Skin epidermis (tissue), 12 donors: Measurements from ENCODE around the gene TMOD1.
"Not testable (repeated sequence)": the region's sequence is repeated elsewhere in the genome, so short reads cannot be mapped to it uniquely, and the experiment has no call there.

Experiments
- H3K27ac ChIP-seq, 21 experiments: fragments of 200-600 bp; sonication (generic) in 11 of 21; one replicate each; pipeline ENCODE4 v1.5.0; 2020; ENCODE audit warnings: mild to moderate bottlenecking in 3 of 21, inconsistent platforms in 2 of 21, moderate library complexity in 2 of 21
- H3K4me3 ChIP-seq, 7 experiments: fragments of 200-600 bp; sonication (generic) in 2 of 7; one replicate each; pipeline ENCODE4 v1.5.0; 2020; ENCODE audit warnings: inconsistent platforms in 2 of 7, mild to moderate bottlenecking in 2 of 7, moderate library complexity in 1 of 7

TMOD1 gene

DNA sequence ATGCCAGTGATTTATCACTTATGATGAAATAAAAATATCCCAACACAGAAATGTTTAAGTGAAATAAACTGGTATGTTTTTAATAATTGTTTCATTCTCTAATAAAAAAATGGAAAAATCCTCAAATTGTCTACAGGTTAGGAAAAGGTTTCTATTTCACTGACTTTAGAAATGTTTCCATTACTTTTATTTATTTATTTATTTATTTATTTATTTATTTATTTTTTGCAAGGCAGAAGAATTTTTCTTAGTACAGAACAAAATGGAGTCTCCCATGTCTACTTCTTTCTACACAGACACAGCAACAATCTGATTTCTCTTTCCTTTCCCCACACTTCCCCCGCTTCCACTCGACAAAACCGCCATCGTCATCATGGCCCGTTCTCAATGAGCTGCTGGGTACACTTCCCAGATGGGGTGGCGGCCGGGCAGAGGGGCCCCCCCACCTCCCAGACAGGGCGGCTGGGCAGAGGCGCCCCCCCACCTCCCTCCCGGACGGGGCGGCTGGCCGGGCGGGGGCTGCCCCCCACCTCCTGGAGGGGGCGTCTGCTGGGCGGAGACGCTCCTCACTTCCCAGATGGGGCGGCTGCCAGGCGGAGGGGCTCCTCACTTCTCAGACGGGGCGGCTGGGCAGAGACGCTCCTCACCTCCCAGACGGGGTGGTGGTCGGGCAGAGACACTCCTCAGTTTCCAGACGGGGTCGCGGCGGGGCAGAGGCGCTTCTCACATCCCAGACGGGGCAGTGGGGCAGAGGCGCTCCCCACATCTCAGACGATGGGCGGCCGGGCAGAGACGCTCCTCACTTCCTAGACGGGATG lies 3.7 kb upstream of the TMOD1 start:
- H3K27ac ChIP-seq, H3K4me3 ChIP-seq: not testable (repeated sequence)

DNA sequence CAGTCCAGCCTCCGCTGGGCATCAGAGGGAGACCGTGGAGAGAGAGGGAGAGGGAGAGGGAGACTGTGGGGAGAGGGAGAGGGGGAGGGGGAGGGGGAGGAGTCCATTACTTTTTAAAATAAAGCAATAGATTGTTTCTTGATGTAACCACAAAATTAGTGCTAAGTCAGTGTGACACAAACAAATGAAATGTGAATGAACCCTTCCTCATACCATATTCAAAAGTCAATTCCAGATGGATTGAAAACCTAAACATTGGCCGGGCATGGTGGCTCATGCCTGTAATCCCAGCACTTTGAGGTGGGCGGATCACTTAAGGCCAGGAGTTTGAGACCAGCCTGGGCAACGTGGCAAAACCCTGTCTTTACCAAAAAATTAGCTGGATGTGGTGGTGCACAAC lies 2.6 kb upstream of the TMOD1 start:
- not testable (repeated sequence) for H3K4me3 ChIP-seq

DNA sequence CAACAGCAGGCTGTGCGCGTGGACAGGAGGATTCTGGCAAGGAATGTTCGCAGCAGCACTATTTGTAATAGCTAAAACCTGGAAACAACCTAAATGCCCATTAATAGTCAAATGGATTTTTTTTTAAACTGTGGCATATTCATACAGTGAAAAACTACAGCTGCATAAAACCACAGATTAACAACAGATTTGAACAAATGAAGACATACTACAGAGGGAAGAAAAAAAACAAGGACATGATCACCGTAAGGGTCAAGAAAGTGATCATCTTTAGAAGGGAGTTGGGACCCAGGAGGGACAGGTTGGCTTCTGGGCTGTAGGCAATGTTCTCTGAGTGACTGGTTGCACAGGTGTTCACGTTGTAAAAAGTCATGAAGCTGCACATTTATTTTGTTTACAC lies 1.2 kb upstream of the TMOD1 start:
- H3K27ac ChIP-seq = no peak overlapping the region
- H3K4me3 ChIP-seq = no peak overlapping the region

More for the DNA sequence above, 2.6 kb upstream of the TMOD1 start:
- not testable (repeated sequence) for H3K27ac ChIP-seq

DNA sequence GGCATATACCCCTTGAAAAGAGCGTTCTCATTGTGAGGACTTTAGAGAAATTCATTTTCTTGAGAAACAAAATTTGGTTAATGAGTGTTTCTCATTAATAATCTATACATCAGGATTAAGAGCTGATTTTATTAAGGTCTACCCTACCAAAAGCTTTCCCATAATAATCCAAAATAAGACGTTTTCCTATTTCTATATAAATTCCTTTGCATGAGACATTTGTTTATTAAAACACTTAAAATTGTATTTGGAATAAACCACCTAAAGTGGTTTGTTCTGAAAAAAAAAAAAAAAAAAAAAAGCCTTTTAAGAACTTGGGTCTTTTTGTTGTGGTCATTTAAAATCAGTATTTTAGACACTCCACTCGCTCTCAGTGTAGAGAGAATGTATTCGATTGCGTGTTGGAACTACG lies 695 bp upstream of the TMOD1 start:
- H3K4me3 ChIP-seq = peak overlapping the region in 3 of 7 experiments; percentile 46 to 53 (median 47)

DNA sequence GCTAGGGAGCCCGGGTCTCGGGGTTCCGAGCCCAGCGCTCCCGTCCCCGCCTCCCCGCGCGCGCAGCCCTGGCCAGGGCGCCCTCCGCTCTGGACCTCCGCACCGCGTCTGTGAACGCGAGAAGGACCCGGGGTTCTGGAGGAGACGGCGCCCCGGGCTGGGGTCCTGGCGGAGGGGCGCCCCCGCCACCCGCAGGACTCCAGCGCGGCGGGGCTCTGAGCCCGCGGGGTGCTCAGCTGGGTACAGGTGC lies 431 bp downstream of the TMOD1 start:
- peak overlapping the region in 3 of 21 experiments; percentile 42 to 81 (median 53) for H3K27ac ChIP-seq
- peak overlapping the region; percentile 28 to 53 (median 39) for H3K4me3 ChIP-seq

More for the DNA sequence above, 695 bp upstream of the TMOD1 start:
- no peak overlapping the region for H3K27ac ChIP-seq

DNA sequence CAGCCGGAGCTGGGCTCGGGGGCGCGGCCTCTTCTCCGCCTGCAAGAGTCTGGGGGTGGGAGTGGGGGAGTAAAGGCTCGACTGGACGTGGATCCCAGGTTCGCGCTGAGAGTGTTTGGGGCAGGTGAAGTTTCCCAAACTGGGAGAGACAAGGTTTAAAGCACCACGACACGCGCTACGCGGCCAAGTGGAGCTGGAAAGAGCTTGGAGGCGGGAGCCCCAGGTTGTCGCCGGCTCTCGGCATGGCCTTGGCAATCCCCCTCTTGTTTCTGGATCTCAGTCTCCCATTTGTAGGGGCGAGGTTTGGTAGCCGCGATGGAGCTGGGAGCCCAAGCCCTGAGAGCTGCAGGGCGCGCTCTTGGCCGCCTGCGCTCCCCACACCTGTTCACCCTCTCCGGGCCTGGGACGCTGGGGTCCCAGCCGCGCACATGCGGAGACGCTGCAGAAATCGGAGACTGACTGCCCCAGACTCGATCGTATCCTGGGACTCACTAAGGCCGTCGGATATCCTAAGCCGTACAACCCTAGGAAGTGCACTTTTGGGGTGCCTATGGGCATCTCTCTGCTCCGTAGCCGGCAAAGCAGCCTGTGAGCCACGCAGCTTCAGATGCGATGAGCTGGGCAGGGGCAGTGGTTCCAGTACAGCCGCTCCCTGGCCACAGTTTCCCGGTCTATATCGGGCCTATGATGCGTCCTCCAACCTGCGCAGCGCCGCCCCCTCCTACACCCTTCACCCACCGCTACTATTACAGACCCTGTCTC lies 937 bp downstream of the TMOD1 start:
- peak overlapping the region in 3 of 21 experiments; percentile 42 to 81 (median 53) for H3K27ac ChIP-seq
- peak overlapping the region; percentile 28 to 53 (median 39) for H3K4me3 ChIP-seq

DNA sequence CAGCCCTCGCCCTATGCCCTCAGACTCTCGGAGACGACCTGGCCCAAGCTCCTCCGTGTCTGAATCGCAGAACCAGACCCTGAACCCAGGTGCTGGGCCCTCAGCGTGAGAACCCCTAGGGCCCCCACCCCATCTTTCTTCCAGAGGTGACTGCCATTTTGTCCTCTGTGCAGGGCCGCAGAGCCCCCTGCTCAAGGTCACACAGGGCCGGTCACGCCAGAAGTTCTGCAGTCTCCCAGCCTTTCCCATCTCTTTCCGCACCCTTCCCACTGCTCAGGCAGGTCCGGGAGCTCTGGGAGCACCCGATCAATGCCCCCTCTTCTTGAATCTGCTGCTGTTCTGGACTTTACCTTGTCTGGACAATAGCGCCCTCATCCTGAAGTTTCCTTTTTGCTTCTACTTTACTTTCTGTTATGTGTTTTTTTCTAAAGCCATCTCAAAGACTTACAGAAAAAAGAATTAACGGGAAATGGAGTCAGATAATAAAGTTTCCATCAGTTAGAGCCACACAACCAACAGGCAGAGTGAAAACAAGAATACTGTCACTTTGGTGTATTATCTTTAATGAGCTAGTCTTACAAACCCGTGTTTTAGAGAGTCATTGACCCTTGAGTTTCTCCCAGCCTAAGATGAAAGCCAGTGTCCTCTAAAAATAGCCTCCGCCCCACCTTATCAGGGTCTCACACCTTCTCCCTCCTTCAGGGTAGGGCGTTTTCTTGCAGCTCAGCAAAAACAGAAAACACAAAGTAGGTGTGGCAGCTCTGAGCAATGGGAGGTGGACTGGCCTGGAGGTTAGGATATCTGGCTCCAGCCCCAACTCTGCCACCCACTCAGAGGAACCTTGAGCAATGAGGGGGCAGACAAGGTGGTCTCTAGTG lies 1.8 kb downstream of the TMOD1 start:
- Histone ChIP-seq H3K4me3 (peak overlapping the region in 1 of 7 experiments; percentile 53), H3K27ac (no peak overlapping the region)

DNA sequence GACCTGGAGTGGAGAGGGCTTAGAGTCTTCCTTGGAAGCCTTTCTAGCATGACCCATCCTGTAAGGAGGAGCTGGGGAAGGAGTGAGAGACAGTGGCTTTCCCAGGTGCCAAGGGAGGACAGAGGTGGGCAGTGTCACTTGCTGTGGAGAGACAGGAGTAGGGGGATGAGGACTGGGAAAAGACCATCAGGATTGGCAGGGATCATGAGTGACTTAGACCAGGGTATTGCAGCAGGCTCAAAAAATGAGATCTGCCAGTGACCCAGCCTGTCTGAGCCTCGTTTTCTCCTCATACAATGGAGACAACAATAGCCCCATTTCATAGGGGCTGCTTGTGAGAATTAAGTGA lies 2.4 kb downstream of the TMOD1 start:
- Histone ChIP-seq H3K27ac (no peak overlapping the region), H3K4me3 (no peak overlapping the region)

DNA sequence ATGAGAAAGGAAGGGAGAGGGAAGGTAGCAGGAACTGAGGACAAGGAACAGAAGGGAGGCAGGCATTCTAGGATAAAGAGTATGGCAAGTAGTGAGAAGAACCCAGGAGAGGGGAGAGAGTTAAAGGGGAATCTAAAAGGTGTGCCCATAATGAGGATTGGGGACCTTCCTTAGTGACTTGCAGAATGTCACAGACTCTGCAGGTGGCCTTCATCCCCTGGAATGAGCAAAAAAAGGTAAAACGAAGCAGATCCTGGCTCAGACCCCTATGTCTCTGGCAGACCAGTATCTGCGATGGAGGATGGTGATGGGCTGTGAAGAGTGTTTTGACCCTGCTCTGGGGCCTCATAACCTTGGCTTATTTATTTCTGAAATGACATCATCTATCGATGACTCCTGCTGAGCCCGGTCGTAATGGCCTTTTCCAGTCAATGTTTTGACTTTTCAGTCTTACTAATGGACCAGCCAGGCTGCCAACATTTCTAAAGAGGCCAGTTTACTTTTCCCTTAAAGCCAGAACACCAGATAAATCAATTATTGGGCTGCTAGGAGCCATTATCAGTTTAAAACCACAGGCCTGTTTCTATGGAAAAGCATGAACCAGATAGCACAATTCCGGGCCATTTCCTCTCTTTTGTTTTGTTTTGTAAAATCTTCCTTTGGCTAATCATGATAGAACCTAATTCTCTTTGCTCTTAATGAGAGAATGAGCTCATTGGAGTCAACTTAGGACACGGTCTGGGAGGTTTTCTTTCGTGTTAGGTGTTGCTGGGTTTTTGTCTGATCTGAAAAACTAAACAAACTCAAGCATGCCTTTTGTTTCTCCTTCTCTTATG lies 3.1 kb downstream of the TMOD1 start:
- H3K4me3 ChIP-seq = no peak overlapping the region
- no peak overlapping the region for H3K27ac ChIP-seq

DNA sequence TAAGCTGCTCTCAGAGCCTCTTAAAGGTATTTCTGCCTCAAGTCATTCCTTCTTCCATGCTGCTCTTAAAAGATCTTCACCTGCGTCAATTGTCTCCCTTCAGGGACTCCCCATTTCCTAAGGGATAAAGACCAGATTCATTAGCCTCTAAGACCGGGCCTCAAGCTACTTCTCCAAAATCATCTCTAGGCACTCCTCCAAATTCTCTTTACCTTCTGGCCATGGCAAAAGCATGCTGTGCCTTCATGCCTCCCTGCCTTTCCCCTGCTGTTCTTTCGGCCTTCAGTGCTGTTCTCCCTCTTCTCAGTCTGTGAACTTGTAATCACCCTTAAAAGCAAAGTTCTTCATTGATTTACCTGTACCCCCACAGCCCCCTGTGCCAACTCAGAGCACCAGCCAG lies 4.4 kb downstream of the TMOD1 start:
- no peak overlapping the region for H3K27ac ChIP-seq
- H3K4me3 ChIP-seq = no peak overlapping the region

DNA sequence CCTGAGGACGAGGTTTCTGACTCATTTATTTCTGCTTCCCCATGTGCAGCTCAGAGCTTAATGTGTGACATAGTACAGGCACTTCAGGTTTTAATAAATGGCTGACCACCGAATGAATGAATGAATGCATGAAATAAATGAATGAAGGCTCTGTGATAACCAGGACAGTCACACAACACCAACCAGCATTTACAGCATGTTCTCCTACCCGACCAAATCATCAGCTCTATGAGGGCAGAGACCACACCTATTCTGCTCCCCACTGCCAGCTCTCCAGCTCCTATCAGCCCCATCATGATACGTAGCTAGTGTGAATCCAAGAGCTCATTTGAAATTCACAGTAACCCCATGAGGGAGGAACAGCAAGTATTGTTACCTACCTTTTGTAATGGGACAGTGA lies 4.8 kb downstream of the TMOD1 start:
- H3K27ac ChIP-seq = no peak overlapping the region

DNA sequence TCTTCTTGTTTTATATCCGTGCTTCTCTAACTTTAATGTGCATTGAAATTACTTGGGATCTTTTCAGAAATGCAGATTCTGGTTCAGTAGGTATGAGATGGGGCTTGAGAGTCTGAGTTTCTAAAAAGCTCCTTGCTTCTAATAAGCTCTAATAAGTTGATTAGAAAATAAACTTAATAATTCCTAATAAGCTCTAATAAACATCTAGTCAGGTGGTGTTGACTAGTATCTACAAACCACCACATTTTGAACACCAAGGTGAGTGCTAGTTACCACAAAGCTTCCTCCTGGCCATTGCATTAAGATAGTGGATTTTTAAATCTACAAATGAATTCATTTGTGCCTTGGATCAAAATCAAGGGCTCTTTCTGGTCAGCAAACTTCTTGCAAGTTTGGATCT lies 5.3 kb downstream of the TMOD1 start:
- Histone ChIP-seq H3K4me3 (no peak overlapping the region), H3K27ac (no peak overlapping the region)

More for the DNA sequence above, 4.8 kb downstream of the TMOD1 start:
- no peak overlapping the region for H3K4me3 ChIP-seq

DNA sequence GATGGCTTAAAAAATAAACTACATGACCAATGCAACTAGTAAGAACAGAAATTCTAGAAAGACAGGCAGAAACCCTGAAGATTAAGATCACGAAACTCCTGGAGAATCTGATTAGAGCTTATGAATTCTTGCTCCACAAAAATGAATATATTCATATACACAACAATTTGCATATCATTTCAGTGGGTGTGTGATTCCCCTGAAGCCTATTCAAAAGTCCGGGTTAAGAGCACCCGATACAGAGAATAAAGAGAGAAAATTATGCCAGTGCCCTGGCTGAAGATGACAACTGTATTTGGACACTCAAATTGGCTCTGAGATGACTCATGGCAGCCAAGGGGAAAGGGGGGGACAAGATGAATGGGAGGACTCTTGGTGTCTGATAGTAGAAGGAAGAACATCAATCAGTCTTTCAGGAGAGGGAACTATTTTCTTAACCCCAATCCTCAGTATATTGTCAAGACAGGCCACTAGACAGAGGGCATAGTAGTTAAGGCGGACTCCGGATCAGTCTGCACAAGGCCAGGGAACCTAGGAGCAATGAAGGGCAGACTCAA lies 6.0 kb downstream of the TMOD1 start:
- no peak overlapping the region for H3K4me3 ChIP-seq
- no peak overlapping the region for H3K27ac ChIP-seq

DNA sequence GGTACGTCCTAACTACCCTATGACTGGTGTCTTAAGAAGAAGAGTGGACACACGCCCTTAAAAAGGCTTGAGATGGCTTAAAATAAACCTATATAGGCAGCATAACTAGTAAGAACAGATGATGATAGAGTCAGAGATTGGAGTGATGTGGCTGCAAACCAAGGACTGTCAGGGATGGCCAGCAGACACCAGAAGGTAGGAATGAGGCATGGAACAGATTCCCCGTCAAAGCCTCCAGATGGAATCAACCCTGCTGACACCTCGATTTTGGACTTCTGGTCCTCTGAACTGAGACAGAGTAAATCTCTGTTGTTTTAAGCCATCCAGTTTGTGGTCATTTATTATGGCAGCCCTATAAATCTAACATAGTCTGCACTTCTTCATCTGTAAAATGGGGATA lies 7.4 kb downstream of the TMOD1 start:
- Histone ChIP-seq H3K4me3 (no peak overlapping the region), H3K27ac (no peak overlapping the region)

DNA sequence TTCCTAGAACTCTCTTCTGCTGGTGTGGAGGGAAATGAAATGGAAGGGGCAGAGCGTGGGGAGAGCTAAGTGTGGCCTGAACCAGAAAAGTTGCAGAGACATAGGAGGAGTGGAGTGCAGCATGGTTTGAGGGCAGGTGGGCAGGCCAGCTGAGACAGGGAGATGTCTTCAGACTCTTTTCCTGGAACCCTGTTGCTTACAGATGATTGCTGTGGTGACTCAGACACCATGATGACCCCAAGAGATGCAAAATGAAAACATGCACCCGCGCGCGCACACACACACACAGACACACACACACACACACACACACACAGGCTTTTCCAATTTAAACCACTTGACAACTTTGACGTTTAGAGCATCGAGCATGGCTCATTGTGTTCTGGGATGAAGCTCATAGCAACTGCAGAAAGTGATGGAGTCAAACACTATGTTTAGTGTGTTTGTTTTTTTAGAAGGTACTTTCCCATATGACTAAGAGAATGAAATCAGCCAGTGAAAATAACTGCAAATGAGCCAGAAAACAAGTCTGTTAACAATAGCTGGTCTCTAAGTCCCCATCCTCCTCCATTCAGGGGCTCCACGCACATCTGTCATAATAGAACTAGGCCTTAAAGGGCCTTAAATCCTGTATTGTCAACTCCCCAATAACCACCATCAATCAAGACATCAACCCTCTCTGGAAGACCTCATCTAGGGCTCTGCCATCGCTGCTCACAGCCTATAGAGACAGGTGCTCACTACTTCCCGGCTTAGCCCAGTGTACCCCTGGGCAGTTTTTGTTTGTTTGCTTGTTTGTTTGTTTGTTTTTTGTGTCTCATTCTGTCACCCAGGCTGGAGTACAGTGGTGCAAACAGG lies 9.6 kb downstream of the TMOD1 start:
- Histone ChIP-seq H3K4me3 (no peak overlapping the region), H3K27ac (no peak overlapping the region)

DNA sequence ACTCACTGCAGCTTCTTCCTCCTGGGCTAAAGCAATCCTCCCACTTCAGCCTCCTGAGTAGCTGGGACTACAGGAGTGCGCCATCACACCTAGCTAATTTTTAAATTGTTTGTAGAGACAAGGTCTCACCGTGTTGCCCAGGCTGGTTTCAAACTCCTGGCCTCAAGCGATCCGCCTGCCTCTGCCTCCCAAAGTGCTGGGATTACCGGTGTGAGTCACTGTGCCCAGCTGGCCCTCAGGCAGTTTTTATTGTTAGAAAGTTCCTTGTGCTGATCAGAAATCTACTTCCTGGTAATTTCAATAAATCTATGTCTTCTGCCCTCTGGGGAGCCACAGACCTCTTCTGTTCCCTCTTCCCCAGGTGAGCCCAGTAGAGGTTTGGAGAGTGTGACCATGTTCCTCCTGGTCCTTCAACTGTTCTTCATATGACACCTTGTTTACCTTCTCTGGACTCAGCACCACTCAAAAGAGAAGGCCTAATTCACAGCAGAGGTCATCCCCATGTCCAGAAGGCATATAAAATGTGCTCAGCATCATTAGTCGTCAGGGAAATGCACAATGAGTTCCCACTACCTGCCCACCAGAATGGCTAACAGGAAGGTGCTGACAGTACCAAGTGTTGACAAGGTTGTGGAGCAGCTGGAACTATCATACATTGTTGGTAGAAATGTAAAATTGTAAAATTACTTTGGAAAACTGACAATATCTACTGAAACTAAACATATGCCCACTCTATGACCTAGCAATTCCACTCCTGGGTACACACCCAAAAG lies 10.4 kb downstream of the TMOD1 start:
- Histone ChIP-seq H3K27ac (peak overlapping the region in 1 of 21 experiments; percentile 10), H3K4me3 (no peak overlapping the region)

DNA sequence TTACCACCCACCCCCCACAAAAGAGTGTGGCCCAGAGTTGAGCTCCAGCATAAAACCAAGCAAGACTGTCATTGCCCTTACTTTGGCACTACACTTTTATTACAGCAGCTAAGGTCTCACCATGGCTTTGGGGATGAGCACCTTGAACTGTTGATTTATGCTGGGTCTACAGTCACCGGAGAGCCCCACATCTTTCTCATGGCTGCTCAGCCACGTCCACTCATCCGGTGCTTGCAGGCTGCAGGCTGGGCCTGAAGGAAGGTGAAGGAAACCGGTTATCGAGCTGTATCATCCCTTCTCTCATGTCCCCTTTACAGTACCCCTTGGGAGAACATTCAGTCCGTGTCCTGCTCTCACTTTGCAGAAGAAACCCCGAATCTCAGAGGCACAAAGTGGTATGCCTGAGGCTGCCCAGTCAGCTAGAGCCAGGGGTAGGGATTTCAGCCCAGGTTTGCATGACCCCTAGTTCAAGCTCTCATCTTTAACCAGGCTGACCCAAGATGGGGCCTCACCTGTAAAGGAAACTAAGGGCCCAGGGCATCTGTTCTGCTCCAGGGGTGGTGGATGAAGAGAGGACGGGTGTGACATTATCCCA lies 11.6 kb downstream of the TMOD1 start:
- Histone ChIP-seq H3K27ac (no peak overlapping the region), H3K4me3 (no peak overlapping the region)
